HepG2 (cell line): ENCODE data around the gene VSTM5. TPM values are rescaled to one million over a fixed set of nuclear protein-coding genes. Genes with fewer than 3 reads are reported as not detected.
A peak's percentile ranks its signal among the peaks of the same experiment; 100 is the strongest.

Experiments used
- ATAD3A ChIP-seq: sonication (generic); formaldehyde crosslinking; IDR thresholded peaks from 2 replicates; pipeline ENCODE4 v1.4.0; 2020; ENCODE audit warnings: missing genetic modification reagents
- HNF1A ChIP-seq, 2 experiments: sonication (generic) in 1 of 2; formaldehyde crosslinking in 1 of 2; IDR thresholded peaks; 2 replicates each; pipeline versions ENCODE4 v1.4.0 to v1.6.1; 2016 to 2020; ENCODE audit warnings: borderline replicate concordance in 1 of 2, low read depth in 1 of 2, mild to moderate bottlenecking in 1 of 2, missing genetic modification reagents in 1 of 2
- MIER3 ChIP-seq: IDR thresholded peaks from 2 replicates; pipeline ENCODE4 v1.6.1; 2016; ENCODE audit warnings: missing compliant biosample characterization, borderline replicate concordance
- NR2F2 ChIP-seq: IDR thresholded peaks from 2 replicates; pipeline ENCODE4 v1.6.1; 2012; ENCODE audit warnings: low read depth, inconsistent platforms, borderline replicate concordance
- PHF20 ChIP-seq: sonication (generic); formaldehyde crosslinking; IDR thresholded peaks from 2 replicates; pipeline ENCODE4 v1.5.0; 2020; ENCODE audit warnings: mild to moderate bottlenecking, missing genetic modification reagents
- SIX1 ChIP-seq: sonication (generic); formaldehyde crosslinking; IDR thresholded peaks from 2 replicates; pipeline ENCODE4 v1.4.0; 2020; ENCODE audit warnings: missing genetic modification reagents, borderline replicate concordance
- XRCC5 ChIP-seq: fragments of 200-400 bp; formaldehyde crosslinking; optimal IDR thresholded peaks from 2 replicates; pipeline ENCODE3; 2017; ENCODE audit warnings: mild to moderate bottlenecking, low read length
- ZBTB10 ChIP-seq: sonication (generic); formaldehyde crosslinking; IDR thresholded peaks from 2 replicates; pipeline ENCODE4 v1.4.0; 2020; ENCODE audit warnings: missing genetic modification reagents, borderline replicate concordance
- ZBTB20 ChIP-seq: sonication (generic); formaldehyde crosslinking; IDR thresholded peaks from 2 replicates; pipeline ENCODE4 v1.8.1; 2023; ENCODE audit warnings: missing genetic modification reagents, low read depth, mild to moderate bottlenecking, borderline replicate concordance
- ZFP36L1 ChIP-seq: sonication (generic); formaldehyde crosslinking; IDR thresholded peaks from 2 replicates; pipeline ENCODE4 v1.8.0; 2022; ENCODE audit warnings: mild to moderate bottlenecking, missing genetic modification reagents, moderate library complexity
- ZKSCAN5 ChIP-seq: sonication (generic); formaldehyde crosslinking; IDR thresholded peaks from 2 replicates; pipeline ENCODE4 v1.5.1; 2020; ENCODE audit warnings: mild to moderate bottlenecking, missing genetic modification reagents
- ZNF296 ChIP-seq: sonication (generic); formaldehyde crosslinking; conservative IDR thresholded peaks from 2 replicates; pipeline ENCODE4 v1.5.0; 2020; ENCODE audit warnings: mild to moderate bottlenecking, missing genetic modification reagents
- ZNF713 ChIP-seq: sonication (generic); formaldehyde crosslinking; IDR thresholded peaks from 2 replicates; pipeline ENCODE4 v1.4.0; 2020; ENCODE audit warnings: mild to moderate bottlenecking, missing genetic modification reagents
- ZNF747 ChIP-seq: sonication (generic); formaldehyde crosslinking; IDR thresholded peaks from 2 replicates; pipeline ENCODE4 v1.8.1; 2023; ENCODE audit warnings: missing genetic modification reagents, mild to moderate bottlenecking, borderline replicate concordance
- polyA plus RNA-seq, 8 experiments: library from polyadenylated mRNA; depleted of rRNA in 3 of 8; stranded (reverse) in 7 of 8; unstranded in 1 of 8; fragments of >200 nt; fragmentation: Illumina TruSeq in 4 of 8; extraction: Trizol in 4 of 8; gene quantifications; 2 replicates each; pipeline versions ENCODE4 v1.2.1 to v1.2.3, GENCODE V29; 2011 to 2016; ENCODE audit warnings: low read depth in 4 of 8, missing spikeins in 1 of 8, mixed read lengths in 1 of 8; ENCODE audit not compliant: insufficient read depth in 1 of 8
- total RNA-seq, 5 experiments: library from RNA; depleted of rRNA; stranded (reverse); fragments of >200 nt; fragmentation: Illumina TruSeq; extraction: Trizol; gene quantifications; 2 replicates each; pipeline ENCODE4 v1.2.3, GENCODE V29; 2016; ENCODE audit warnings: low read depth in 1 of 5
- TF ChIP-seq, protein P1 (sequence below): sonication (generic); formaldehyde crosslinking; IDR thresholded peaks from 2 replicates; pipeline ENCODE4 v1.5.0; 2020; ENCODE audit warnings: mild to moderate bottlenecking, low read depth, missing genetic modification reagents, borderline replicate concordance
- TF ChIP-seq, protein P2 (sequence below): sonication (generic); formaldehyde crosslinking; IDR thresholded peaks from 2 replicates; pipeline ENCODE4 v1.5.0; 2020; ENCODE audit warnings: mild to moderate bottlenecking, missing genetic modification reagents

Gene VSTM5
- total and polyA plus RNA-seq, 2 of the 13 experiments (the other 11 are each of a cell fraction or from before 2014, with no cell fraction given) = not detected

DNA sequence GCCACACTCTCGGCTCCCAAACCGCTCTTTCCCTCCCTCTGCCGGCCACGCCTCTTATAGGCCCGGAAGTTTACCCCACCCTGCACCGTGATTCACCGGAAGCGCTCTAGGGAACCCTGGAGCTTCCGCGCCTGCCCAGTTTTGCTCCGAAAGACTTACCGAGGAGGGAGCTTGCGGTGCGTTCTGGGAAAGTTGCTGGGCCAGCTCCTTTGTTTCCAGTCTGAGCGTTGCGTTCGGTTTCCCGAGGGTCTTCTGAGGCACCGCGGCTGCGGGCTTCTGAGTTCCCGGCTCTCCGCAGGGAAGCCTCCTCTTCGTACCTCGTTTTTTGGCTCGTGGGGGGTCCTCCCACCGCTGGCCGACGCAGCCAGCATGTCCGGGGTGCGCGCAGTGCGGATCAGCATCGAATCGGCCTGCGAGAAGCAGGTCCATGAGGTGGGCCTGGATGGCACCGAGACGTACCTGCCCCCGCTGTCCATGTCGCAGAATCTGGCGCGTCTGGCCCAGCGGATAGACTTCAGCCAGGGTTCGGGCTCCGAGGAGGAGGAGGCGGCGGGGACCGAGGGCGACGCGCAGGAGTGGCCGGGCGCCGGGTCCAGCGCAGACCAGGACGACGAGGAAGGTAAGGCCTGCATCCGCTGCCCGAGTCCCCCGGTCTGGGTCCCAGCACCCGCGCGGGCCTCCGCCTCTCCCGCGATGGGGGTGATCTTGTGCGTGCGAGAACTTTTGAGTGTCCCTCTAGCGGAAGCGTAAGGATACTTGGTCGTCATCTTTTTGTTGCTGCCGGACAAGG is 66.1 kb downstream of the VSTM5 start, which contains the start of gene MED17 (continued):
- no peak for TF ChIP-seq HNF1A (IDR thresholded peaks at IDR 0.05; ENCODE audit: low read depth)
- no peak; the same call in 1 of the 2 replicates for TF ChIP-seq HNF1A (CRISPR knock-in tag; IDR thresholded peaks at IDR 0.05; ENCODE audit: borderline replicate concordance)
- peak; percentile 18; the same call in 1 of the 2 replicates for TF ChIP-seq SIX1
- TF ChIP-seq NR2F2 = 0 out of 2 replicates have a peak, but pooled peaks have one; percentile 42
- peak; percentile 82 for TF ChIP-seq PHF20 (CRISPR knock-in tag)
- 0 out of 2 replicates have a peak, but pooled peaks have one; percentile 38 for TF ChIP-seq ZNF713 (CRISPR knock-in tag)
- TF ChIP-seq, protein P1, sequence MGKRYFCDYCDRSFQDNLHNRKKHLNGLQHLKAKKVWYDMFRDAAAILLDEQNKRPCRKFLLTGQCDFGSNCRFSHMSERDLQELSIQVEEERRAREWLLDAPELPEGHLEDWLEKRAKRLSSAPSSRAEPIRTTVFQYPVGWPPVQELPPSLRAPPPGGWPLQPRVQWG = no peak
- no peak for TF ChIP-seq ZNF296 (CRISPR knock-in tag)
- TF ChIP-seq ZBTB20 (CRISPR knock-in tag) = peak; percentile 75; the same call in 1 of the 2 replicates
- TF ChIP-seq, protein P2, sequence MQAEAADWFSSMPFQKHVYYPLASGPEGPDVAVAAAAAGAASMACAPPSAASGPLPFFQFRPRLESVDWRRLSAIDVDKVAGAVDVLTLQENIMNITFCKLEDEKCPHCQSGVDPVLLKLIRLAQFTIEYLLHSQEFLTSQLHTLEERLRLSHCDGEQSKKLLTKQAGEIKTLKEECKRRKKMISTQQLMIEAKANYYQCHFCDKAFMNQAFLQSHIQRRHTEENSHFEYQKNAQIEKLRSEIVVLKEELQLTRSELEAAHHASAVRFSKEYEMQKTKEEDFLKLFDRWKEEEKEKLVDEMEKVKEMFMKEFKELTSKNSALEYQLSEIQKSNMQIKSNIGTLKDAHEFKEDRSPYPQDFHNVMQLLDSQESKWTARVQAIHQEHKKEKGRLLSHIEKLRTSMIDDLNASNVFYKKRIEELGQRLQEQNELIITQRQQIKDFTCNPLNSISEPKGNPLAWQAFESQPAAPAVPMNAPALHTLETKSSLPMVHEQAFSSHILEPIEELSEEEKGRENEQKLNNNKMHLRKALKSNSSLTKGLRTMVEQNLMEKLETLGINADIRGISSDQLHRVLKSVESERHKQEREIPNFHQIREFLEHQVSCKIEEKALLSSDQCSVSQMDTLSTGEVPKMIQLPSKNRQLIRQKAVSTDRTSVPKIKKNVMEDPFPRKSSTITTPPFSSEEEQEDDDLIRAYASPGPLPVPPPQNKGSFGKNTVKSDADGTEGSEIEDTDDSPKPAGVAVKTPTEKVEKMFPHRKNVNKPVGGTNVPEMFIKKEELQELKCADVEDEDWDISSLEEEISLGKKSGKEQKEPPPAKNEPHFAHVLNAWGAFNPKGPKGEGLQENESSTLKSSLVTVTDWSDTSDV (CRISPR knock-in tag) = peak; percentile 62; the same call in 1 of the 2 replicates
- no peak for TF ChIP-seq ZFP36L1 (CRISPR knock-in tag)
- 0 out of 2 replicates have a peak, but pooled peaks have one; percentile 23 for TF ChIP-seq ZBTB10 (CRISPR knock-in tag)
- peak; percentile 42; the same call in 1 of the 2 replicates for TF ChIP-seq ZNF747 (CRISPR knock-in tag)
- no peak for TF ChIP-seq ZKSCAN5
- peak; percentile 55; the same call in 1 of the 2 replicates for TF ChIP-seq MIER3 (CRISPR knock-in tag)
- no peak for TF ChIP-seq ATAD3A (CRISPR knock-in tag)
- no peak for TF ChIP-seq XRCC5
